Stimulated activated CD4-positive, alpha-beta T cell treated with anti-CD3 and anti-CD28 coated beads, Interleukin-1b, Interleukin-23, amount 100 ng/mL, for 24 hours (primary cell): ENCODE measurements around the gene MTLN.
"Not testable (repeated sequence)": the region's sequence is repeated elsewhere in the genome, so short reads cannot be mapped to it uniquely, and the experiment has no call there.

Source experiments
- DNase-seq, 4 experiments: peaks; one replicate each; pipeline ENCODE4 v3.0.0-alpha.2; 2020; ENCODE audit warnings: low read depth in 4 of 4, low spot score in 1 of 4

Gene MTLN

GRCh38 chr2:110211938-110212858, at the start of gene MTLN:
TSS of gene MTLN (minus strand) at chr2:110212547. CDS start at chr2:110212525, 22 bp downstream.
- DNase-seq: peak; percentile 40 to 60 (median 44)

- DNase-seq: not testable (repeated sequence)
Measured at GRCh38 chr2:110261910-110262309, 49.6 kb upstream of the MTLN start.

GRCh38 chr2:110248081-110248795, 35.9 kb upstream of the MTLN start:
- not testable (repeated sequence) for DNase-seq

GRCh38 chr2:110245488-110246435, 33.4 kb upstream of the MTLN start:
- DNase-seq: not testable (repeated sequence)

GRCh38 chr2:110243283-110243682, 30.9 kb upstream of the MTLN start:
- not testable (repeated sequence) for DNase-seq

GRCh38 chr2:110234514-110234913, 22.2 kb upstream of the MTLN start:
- DNase-seq: not testable (repeated sequence)

GRCh38 chr2:110229886-110230285, 17.5 kb upstream of the MTLN start:
- DNase-seq: not testable (repeated sequence)

- not testable (repeated sequence) for DNase-seq
Measured at GRCh38 chr2:110222626-110223025, 10.3 kb upstream of the MTLN start.

- no peak for DNase-seq
Measured at GRCh38 chr2:110221938-110222337, 9.6 kb upstream of the MTLN start.

GRCh38 chr2:110220190-110220564, 7.8 kb upstream of the MTLN start:
- no peak for DNase-seq

- DNase-seq: no peak
Measured at GRCh38 chr2:110219496-110220189, 7.3 kb upstream of the MTLN start.

- DNase-seq: not testable (repeated sequence)
Measured at GRCh38 chr2:110218889-110219288, 6.5 kb upstream of the MTLN start.

GRCh38 chr2:110216803-110217202, 4.5 kb upstream of the MTLN start:
- DNase-seq: no peak

GRCh38 chr2:110216199-110216598, 3.9 kb upstream of the MTLN start:
- no peak for DNase-seq

GRCh38 chr2:110215566-110216158, 3.3 kb upstream of the MTLN start:
- DNase-seq: no peak

- DNase-seq: no peak
Measured at GRCh38 chr2:110215091-110215490, 2.7 kb upstream of the MTLN start.

GRCh38 chr2:110213522-110213921, 1.2 kb upstream of the MTLN start:
- not testable (repeated sequence) for DNase-seq

- DNase-seq: no peak
Measured at GRCh38 chr2:110205660-110206455, 6.5 kb downstream of the MTLN start.
